ENCODE results near the gene HPSE2.

HPSE2 gene

GRCh38 chr10:98492763-98493162 lies 742.9 kb downstream of the HPSE2 start:
- no peak for DNase-seq (ENCODE audit: low read depth in 2 of 2)

GRCh38 chr10:98489561-98490481 lies 745.8 kb downstream of the HPSE2 start:
- DNase-seq (ENCODE audit: low read depth in 2 of 2), result no peak

GRCh38 chr10:98488669-98489430 lies 746.8 kb downstream of the HPSE2 start:
- DNase-seq (ENCODE audit: low read depth in 2 of 2), result no peak

- DNase-seq (ENCODE audit: low read depth in 2 of 2), result no peak
Measured at GRCh38 chr10:98487649-98488048, 748.0 kb downstream of the HPSE2 start.

- DNase-seq (ENCODE audit: low read depth in 2 of 2), result no peak
Measured at GRCh38 chr10:98486421-98486820, 749.2 kb downstream of the HPSE2 start.

- no peak for DNase-seq (ENCODE audit: low read depth in 2 of 2)
Measured at GRCh38 chr10:98485959-98486358, 749.7 kb downstream of the HPSE2 start.

- no peak for DNase-seq (ENCODE audit: low read depth in 2 of 2)
Measured at GRCh38 chr10:98483658-98484057, 752.0 kb downstream of the HPSE2 start.

GRCh38 chr10:98482096-98482495 lies 753.6 kb downstream of the HPSE2 start:
- DNase-seq (ENCODE audit: low read depth in 2 of 2), result no peak

GRCh38 chr10:98481404-98481945 lies 754.2 kb downstream of the HPSE2 start:
- no peak for DNase-seq (ENCODE audit: low read depth in 2 of 2)

- no peak for DNase-seq (ENCODE audit: low read depth in 2 of 2)
Measured at GRCh38 chr10:98478430-98479222, 757.0 kb downstream of the HPSE2 start.

- DNase-seq (ENCODE audit: low read depth in 2 of 2), result no peak
Measured at GRCh38 chr10:98477861-98478260, 757.8 kb downstream of the HPSE2 start.

GRCh38 chr10:98474628-98475027 lies 761.0 kb downstream of the HPSE2 start:
- no peak for DNase-seq (ENCODE audit: low read depth in 2 of 2)

GRCh38 chr10:98472196-98472595 lies 763.5 kb downstream of the HPSE2 start:
- DNase-seq (ENCODE audit: low read depth in 2 of 2), result no peak

- no peak for DNase-seq (ENCODE audit: low read depth in 2 of 2)
Measured at GRCh38 chr10:98470850-98471249, 764.8 kb downstream of the HPSE2 start.

GRCh38 chr10:98469001-98469931 lies 766.4 kb downstream of the HPSE2 start:
- DNase-seq (ENCODE audit: low read depth in 2 of 2), result no peak

- DNase-seq (ENCODE audit: low read depth in 2 of 2), result peak; percentile 40 to 42
Measured at GRCh38 chr10:98467506-98468318, 767.9 kb downstream of the HPSE2 start.

- no peak for DNase-seq (ENCODE audit: low read depth in 2 of 2)
Measured at GRCh38 chr10:98466861-98467505, 768.7 kb downstream of the HPSE2 start.

- DNase-seq (ENCODE audit: low read depth in 2 of 2), result no peak
Measured at GRCh38 chr10:98465866-98466265, 769.8 kb downstream of the HPSE2 start.

All from stimulated activated CD4-positive, alpha-beta T cell treated with anti-CD3 and anti-CD28 coated beads, Interleukin-4, amount 100 ng/mL, for 48 hours (primary cell).